HG03442 (cell line): ENCODE data around the gene TDG.

ENCODE experiments used
- ATAC-seq: cut with Tn5 transposase; IDR thresholded peaks from one replicate; pipeline ENCODE4 v1.9.1; 2021; ENCODE audit warnings: mild to moderate bottlenecking, moderate library complexity; ENCODE audit not compliant: unreplicated experiment

TDG gene

DNA sequence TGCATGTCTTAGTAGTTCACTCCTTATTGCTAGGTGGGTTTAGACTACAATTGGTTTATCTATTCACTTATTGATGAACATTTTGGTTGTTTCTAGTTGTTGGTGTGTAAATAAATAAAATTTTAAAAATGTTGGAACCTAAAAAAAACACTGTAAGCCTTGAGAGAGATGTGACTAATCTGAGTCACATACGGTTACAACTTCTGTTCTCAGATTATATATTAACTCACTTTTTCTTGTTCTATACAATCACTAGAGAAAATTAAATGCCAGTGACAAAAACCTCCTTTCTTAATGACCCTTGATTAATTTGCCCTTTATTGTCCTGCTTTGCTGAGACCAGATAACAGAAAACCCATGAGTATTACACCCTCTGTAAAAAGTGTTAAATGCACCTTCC is 7.1 kb upstream of the TDG start:
- ATAC-seq: no peak

DNA sequence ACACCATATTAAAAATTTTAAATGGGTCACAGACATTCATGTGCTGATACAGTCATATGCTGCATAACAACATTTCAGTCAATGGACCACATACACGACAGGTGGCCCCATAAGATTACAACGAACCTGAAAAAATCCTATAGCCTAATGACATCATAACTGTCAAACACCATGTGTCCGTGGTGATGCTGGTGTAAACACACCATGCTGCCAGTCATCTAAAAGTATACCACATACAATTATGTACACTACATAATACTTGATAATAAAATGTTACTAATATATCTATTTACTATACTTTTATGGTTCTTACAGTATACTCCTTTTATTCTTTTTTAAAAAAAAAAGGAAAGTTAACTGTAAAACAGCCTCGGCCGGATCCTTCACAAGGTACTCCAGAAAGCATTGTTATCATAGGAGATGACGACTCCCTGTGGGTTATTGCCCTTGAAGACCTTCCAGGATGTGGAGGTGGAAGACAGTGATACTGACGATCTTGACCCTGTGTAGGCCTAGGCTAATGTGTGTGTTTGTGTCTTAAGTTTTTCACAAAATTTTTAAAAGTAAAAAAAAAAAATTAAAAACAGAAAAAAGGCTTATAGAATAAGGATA is 5.0 kb upstream of the TDG start:
- no peak for ATAC-seq

DNA sequence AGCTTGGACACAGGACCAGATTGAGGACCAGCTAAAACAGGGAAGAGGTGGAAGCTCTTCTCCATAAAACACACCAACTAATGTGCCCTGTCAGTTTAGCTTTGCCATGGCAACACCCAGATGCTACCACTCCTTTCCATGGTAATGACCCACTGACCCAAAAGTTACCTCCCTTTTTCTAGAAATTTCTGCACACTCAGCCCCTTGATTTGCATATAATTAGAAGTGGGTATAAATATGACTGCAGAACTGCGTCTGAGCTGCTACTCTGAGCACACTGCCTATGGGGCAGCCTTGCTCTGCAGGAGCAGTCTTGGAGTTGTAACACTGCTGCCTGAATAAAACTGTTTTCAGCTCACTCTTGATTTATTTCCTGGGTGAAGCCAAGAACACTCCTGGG is 3.2 kb upstream of the TDG start:
- no peak for ATAC-seq

GRCh38 chr12:103964805-103965204 is 867 bp upstream of the TDG start:
- ATAC-seq: no peak

GRCh38 chr12:103965255-103965589 is 450 bp upstream of the TDG start:
- ATAC-seq: no peak

GRCh38 chr12:103966736-103967135 is 1.1 kb downstream of the TDG start:
- ATAC-seq: no peak

GRCh38 chr12:103969391-103969790 is 3.7 kb downstream of the TDG start:
- no peak for ATAC-seq

DNA sequence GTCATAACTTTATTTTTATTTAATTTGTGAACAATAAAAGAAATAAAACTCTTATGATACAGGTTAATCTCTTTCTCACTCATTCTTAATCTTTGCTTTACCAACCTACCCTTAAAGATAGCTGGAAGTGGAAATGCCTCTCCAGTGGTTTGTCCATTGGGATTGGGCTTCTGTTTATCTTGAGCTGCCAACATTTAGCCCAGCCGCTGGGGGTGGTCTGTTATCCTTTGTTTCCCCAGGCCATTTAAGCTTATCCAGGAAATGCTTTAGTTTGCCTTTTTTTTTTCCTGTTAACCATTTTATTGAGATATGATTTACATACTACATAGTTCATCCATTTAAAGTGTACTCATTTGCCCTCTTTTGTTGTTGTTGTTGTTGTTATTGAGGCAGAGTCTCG is 8.2 kb downstream of the TDG start:
- no peak for ATAC-seq

DNA sequence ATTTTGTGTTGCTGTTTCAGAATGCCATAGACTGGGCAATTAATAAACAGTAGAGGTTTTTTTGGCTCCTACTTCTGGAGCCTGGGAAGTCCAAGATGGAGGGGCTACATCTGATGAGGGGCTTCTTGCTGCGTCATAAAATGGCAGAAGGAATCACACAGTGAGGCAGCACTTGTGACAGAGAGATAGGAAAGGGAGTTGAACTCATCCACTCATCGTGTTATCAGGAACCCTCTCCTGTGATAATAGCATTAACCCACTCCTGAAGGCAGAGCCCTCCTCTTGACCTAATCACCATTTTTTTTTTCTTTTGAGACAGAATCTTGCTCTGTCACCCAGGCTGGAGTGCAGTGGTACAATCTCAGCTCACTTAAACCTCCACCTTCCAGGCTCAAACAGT is 9.7 kb downstream of the TDG start:
- no peak for ATAC-seq

GRCh38 chr12:103978384-103978982 is 12.8 kb downstream of the TDG start:
- ATAC-seq: no peak

- no peak for ATAC-seq
Observed at GRCh38 chr12:103986829-103987228, 21.2 kb downstream of the TDG start.

DNA sequence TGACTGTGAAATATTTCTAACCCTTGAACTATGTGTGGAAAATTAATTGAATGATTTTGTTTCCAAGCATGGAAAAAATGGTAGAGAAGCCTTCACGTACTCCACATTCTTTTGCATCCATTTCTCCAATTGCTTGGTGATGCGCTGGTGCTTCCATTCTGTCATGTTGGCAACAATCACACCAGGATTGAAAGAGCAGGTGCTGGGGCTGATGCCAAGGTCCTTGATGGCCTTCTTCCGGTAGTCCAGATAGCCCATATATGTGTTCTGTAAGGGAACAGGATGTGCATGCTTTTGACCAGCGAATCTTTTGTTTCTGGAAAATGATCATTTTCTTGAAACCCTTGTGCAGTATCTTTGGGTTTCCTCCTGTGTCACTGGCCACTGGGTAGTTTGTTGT is 28.6 kb downstream of the TDG start:
- ATAC-seq: no peak

- no peak for ATAC-seq
Observed at GRCh38 chr12:103996595-103996994, 30.9 kb downstream of the TDG start.

DNA sequence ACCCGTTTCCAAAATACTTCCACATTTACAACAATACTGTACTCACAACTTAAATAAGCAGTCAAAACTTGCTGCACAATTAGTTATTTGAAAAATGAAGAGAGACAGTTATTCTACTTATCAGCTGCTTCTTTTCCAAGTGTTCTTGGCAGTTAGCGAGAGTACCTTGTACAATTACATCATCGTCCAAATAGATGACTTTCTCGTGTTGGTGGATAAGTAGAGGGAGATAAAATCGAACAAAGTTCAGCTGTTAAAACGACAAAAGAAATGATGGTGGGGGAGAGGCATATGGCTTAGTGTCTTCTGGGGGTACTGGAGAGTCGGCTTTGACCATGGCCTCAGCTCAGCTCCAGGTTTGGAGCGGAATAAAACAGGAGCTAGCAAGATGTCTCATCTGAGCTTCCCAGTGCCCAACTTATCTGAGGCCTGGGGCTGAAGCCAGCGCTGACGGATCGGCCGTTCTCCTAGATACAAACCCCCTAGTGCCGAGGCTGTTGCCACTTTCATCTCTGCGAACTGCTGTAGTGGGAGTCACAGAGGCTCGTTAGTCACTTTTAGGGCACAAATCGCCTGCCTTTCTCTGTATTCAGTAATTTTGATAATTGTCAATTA is 31.7 kb downstream of the TDG start:
- no peak for ATAC-seq

DNA sequence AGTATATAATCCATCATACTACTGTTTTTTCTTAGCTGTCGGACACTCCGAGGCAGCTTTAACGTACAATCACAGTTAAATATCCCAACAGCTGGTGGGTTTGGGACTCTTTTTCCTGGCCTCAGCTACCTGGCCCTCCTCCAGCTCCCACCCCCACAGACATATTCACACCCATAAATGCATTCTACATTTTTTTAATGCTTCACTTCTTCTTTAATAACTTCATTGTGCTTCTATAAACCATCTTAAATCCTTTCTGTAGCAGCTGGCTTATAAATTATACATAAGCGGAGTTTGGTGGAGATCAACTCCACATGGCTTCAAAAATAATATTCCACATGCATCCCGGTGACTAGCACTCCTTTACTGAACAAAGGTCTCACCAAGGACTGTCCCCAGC is 33.3 kb downstream of the TDG start:
- no peak for ATAC-seq

- no peak for ATAC-seq
Observed at GRCh38 chr12:104000807-104001434, 35.2 kb downstream of the TDG start.

GRCh38 chr12:104002686-104003085 is 37.0 kb downstream of the TDG start:
- no peak for ATAC-seq

GRCh38 chr12:104003596-104003995 is 37.9 kb downstream of the TDG start:
- no peak for ATAC-seq

- ATAC-seq: no peak
Observed at GRCh38 chr12:104006929-104007328, 41.3 kb downstream of the TDG start.

- no peak for ATAC-seq
Observed at GRCh38 chr12:104010121-104010520, 44.4 kb downstream of the TDG start.

DNA sequence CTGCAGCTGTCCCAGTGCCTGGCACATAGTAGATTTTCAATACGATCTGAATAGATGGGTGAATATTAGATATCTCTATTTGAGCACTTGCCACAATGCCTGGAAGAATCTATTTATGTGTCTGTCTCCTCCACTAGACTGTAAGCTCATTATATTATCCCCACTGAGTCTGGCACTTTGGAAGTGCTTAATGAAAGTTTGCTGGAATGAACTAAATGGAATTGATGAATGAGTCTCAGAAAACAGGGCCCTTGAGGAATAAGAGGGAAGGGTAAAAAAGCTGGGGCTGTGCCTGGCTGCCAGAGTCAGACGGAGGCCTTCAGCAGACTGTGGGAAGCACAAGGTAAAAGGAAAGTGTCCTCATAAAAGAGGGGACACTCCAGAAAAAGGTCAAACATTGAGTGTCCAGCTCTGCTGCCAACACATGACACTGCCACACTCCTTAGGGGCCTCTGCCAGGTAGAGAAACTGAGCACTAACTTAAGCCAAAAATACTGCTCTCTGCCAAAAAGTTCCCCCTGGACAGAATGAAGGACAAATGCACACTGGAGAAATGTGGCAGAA is 45.0 kb downstream of the TDG start:
- ATAC-seq: no peak

- ATAC-seq: no peak
Observed at GRCh38 chr12:104011253-104011652, 45.6 kb downstream of the TDG start.
